NT2/D1 (cell line): ENCODE measurements around the gene C21orf91.

ENCODE experiments used
- DNase-seq: peaks from one replicate; pipeline ENCODE4 v3.0.0-alpha.2; 2011; ENCODE audit warnings: low read depth, low spot score
- H3K27me3 ChIP-seq: 2 replicates; pipeline ENCODE4 v1.6.0; 2011; ENCODE audit warnings: mild to moderate bottlenecking; ENCODE audit not compliant: insufficient read length, insufficient read depth
- H3K36me3 ChIP-seq: 2 replicates; pipeline ENCODE4 v1.6.1; 2011; ENCODE audit warnings: mild to moderate bottlenecking, low read length, mixed read lengths; ENCODE audit not compliant: insufficient read depth, insufficient read length
- H3K4me1 ChIP-seq: 2 replicates; pipeline ENCODE4 v1.5.1; 2011; ENCODE audit not compliant: insufficient read depth, insufficient read length
- H3K4me3 ChIP-seq: 2 replicates; pipeline ENCODE4 v1.5.1; 2011; ENCODE audit warnings: low read depth; ENCODE audit not compliant: insufficient read length
- H3K9ac ChIP-seq: 2 replicates; pipeline ENCODE4 v1.6.0; 2011; ENCODE audit warnings: low read depth; ENCODE audit not compliant: insufficient read length
- H3K9me3 ChIP-seq: 2 replicates; pipeline ENCODE4 v1.5.1; 2011; ENCODE audit warnings: mild to moderate bottlenecking, low read length; ENCODE audit not compliant: insufficient read depth
- SUZ12 ChIP-seq: IDR thresholded peaks from 2 replicates; pipeline ENCODE4 v1.6.1; 2011; ENCODE audit not compliant: insufficient read length, insufficient read depth; ENCODE audit errors: extremely low read depth
- YY1 ChIP-seq: IDR thresholded peaks from 2 replicates; pipeline ENCODE4 v1.6.1; 2011; ENCODE audit not compliant: insufficient read length, insufficient read depth
- ZNF274 ChIP-seq: IDR thresholded peaks from 2 replicates; pipeline ENCODE4 v1.6.1; 2011; ENCODE audit warnings: mild to moderate bottlenecking, low read depth, low read length

C21orf91 gene

GRCh38 chr21:17813353-17813752 is 5.8 kb downstream of the C21orf91 start:
- H3K9me3 ChIP-seq: peaks cover 36% of the 10 kb centered on the region
- no peaks in the 10 kb centered on the region for H3K4me1 ChIP-seq
- no peaks in the 10 kb centered on the region for H3K27me3 ChIP-seq
- TF ChIP-seq ZNF274 (no peak), SUZ12 (no peak), YY1 (no peak)
- H3K4me3 ChIP-seq: no peak overlapping the region
- DNase-seq: no peak
- H3K9ac ChIP-seq: no peak overlapping the region
- peaks cover 88% of the 10 kb centered on the region for H3K36me3 ChIP-seq

GRCh38 chr21:17805966-17806365 is 13.2 kb downstream of the C21orf91 start:
- no peak overlapping the region for H3K4me3 ChIP-seq
- no peak overlapping the region for H3K9ac ChIP-seq
- peaks cover 78% of the 10 kb centered on the region for H3K36me3 ChIP-seq
- H3K4me1 ChIP-seq: no peaks in the 10 kb centered on the region
- H3K27me3 ChIP-seq: no peaks in the 10 kb centered on the region
- no peak for DNase-seq
- peaks cover 41% of the 10 kb centered on the region for H3K9me3 ChIP-seq
- TF ChIP-seq YY1 (no peak), ZNF274 (no peak), SUZ12 (no peak)

GRCh38 chr21:17803536-17803935 is 15.6 kb downstream of the C21orf91 start:
- no peak overlapping the region for H3K4me3 ChIP-seq
- H3K36me3 ChIP-seq: peaks cover 58% of the 10 kb centered on the region
- no peaks in the 10 kb centered on the region for H3K27me3 ChIP-seq
- no peak for TF ChIP-seq YY1
- no peak for TF ChIP-seq ZNF274
- TF ChIP-seq SUZ12: no peak
- no peak for DNase-seq
- no peak overlapping the region for H3K9ac ChIP-seq
- no peaks in the 10 kb centered on the region for H3K4me1 ChIP-seq
- peaks cover 17% of the 10 kb centered on the region for H3K9me3 ChIP-seq

GRCh38 chr21:17802572-17802971 is 16.6 kb downstream of the C21orf91 start:
- DNase-seq: no peak
- H3K9me3 ChIP-seq: peaks cover 7% of the 10 kb centered on the region
- H3K36me3 ChIP-seq: peaks cover 49% of the 10 kb centered on the region
- no peaks in the 10 kb centered on the region for H3K4me1 ChIP-seq
- H3K27me3 ChIP-seq: no peaks in the 10 kb centered on the region
- no peak overlapping the region for H3K4me3 ChIP-seq
- no peak overlapping the region for H3K9ac ChIP-seq
- TF ChIP-seq ZNF274 (no peak), SUZ12 (no peak), YY1 (no peak)

- Histone ChIP-seq H3K4me3 (no peak overlapping the region), H3K4me1 (no peaks in the 10 kb centered on the region), H3K9ac (no peak overlapping the region), H3K36me3 (peaks cover 53% of the 10 kb centered on the region), H3K9me3 (no peaks in the 10 kb centered on the region), H3K27me3 (no peaks in the 10 kb centered on the region)
- no peak for DNase-seq
- TF ChIP-seq YY1: no peak
- no peak for TF ChIP-seq ZNF274
- TF ChIP-seq SUZ12: no peak
Measured at GRCh38 chr21:17799414-17800164, 19.6 kb downstream of the C21orf91 start.

- no peak overlapping the region for H3K4me3 ChIP-seq
- H3K36me3 ChIP-seq: peaks cover 57% of the 10 kb centered on the region
- H3K27me3 ChIP-seq: no peaks in the 10 kb centered on the region
- TF ChIP-seq YY1 (no peak), ZNF274 (no peak), SUZ12 (no peak)
- no peaks in the 10 kb centered on the region for H3K9me3 ChIP-seq
- H3K9ac ChIP-seq: no peak overlapping the region
- H3K4me1 ChIP-seq: no peaks in the 10 kb centered on the region
- DNase-seq: no peak
Measured at GRCh38 chr21:17798796-17799195, 20.4 kb downstream of the C21orf91 start.

- Histone ChIP-seq H3K27me3 (no peaks in the 10 kb centered on the region), H3K9me3 (no peaks in the 10 kb centered on the region), H3K9ac (no peak overlapping the region), H3K4me1 (no peaks in the 10 kb centered on the region), H3K4me3 (no peak overlapping the region), H3K36me3 (peaks cover 57% of the 10 kb centered on the region)
- TF ChIP-seq ZNF274: no peak
- no peak for TF ChIP-seq YY1
- TF ChIP-seq SUZ12: no peak
- no peak for DNase-seq
Measured at GRCh38 chr21:17797967-17798366, 21.2 kb downstream of the C21orf91 start.

- Histone ChIP-seq H3K4me3 (no peak overlapping the region), H3K36me3 (peaks cover 60% of the 10 kb centered on the region), H3K9me3 (no peaks in the 10 kb centered on the region), H3K4me1 (no peaks in the 10 kb centered on the region), H3K9ac (no peak overlapping the region), H3K27me3 (no peaks in the 10 kb centered on the region)
- no peak for DNase-seq
- no peak for TF ChIP-seq ZNF274
- no peak for TF ChIP-seq SUZ12
- no peak for TF ChIP-seq YY1
Measured at GRCh38 chr21:17796503-17796902, 22.7 kb downstream of the C21orf91 start.
